GM19397 (cell line): Measurements from ENCODE around the gene PDE6G.

Experiments used
- ATAC-seq: cut with Tn5 transposase; IDR thresholded peaks from one replicate; pipeline ENCODE4 v1.9.1; 2021; ENCODE audit warnings: mild to moderate bottlenecking, moderate library complexity; ENCODE audit not compliant: unreplicated experiment

The PDE6G gene

GRCh38 chr17:81664051-81664470 lies 7.7 kb upstream of the PDE6G start:
- no peak for ATAC-seq

GRCh38 chr17:81662002-81662401 lies 5.7 kb upstream of the PDE6G start:
- no peak for ATAC-seq

- ATAC-seq, result no peak
Measured at GRCh38 chr17:81660441-81660840, 4.1 kb upstream of the PDE6G start.

GRCh38 chr17:81659038-81659437 lies 2.7 kb upstream of the PDE6G start:
- ATAC-seq, result no peak

GRCh38 chr17:81656835-81657234 lies 493 bp upstream of the PDE6G start:
- ATAC-seq, result no peak

DNA sequence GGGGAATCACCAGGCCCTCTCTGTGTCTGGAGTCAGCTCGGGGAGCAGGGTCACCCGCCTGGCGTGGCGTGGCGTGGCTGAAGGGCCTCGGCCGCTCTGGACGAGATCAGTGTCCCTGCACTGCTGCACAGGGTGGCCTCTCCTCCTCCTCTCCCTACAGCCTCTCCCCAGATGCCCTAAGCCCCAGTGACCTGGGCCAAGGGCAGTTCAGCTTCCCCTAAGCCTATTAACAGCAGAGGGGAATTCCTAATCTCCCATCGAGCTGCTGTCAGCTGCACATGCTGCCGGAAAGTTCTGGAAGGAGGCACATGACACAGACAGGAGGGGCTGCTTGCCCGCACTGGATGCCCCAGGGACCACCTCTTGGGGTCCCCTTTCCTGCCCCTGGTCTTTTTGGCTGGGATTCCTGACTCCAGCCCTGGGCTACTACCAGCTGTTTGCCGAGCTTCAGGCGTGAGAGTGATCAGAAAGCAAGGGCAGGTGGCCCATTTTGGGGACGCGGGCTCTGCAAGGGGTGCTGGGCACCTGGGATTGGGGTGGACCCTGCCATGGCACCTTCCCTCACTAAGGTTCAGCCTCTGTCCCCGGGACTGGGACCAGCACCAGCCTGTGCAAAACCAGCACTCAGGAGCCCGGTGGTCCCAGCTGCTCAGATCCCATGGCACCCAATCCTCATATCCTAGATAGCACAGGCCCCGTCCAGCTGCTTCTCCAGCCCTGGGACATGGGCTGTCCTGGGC lies 794 bp downstream of the PDE6G start:
- ATAC-seq, result no peak

DNA sequence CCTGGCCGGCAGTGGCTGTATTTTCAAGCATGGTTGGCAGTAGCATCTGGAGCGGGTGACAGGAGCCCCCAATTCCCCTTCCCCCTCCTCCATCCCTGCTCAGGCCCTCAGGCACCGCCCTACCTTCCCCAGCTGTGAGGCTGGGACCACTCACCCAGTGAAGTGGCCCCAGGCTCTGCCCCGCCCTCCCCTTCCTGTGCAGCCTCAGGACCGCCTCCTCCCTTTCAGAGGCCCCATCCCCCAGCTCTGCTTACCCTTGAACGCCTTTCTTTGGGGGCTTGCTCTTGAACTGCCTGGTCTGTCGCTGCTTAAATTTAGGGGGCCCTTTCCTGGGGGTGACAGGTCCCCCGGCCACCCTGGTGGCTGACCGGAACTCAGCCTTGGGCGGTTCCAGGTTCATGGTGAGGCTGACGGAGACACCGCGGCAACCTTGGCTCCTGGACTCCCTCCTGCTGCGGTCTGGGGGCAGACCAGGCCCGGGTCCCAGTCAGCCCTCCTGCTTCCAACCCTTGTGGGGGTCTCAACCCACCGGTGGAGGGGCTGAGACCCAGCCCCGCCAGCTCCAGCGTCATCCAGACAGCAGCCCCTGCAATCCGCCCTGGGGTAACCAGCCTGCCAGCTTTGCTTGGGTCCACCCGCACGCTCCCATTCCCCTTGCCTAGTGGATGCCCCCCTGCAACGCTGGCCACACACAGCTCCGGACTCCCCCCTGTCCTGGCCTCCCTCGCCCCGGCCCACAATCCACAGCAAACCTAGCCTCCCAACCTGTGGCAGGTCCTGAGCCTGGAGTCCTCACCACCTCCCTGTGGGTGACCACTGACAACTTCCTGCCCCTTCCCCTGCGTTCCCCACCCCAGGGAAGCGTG lies 3.2 kb downstream of the PDE6G start:
- ATAC-seq, result no peak

DNA sequence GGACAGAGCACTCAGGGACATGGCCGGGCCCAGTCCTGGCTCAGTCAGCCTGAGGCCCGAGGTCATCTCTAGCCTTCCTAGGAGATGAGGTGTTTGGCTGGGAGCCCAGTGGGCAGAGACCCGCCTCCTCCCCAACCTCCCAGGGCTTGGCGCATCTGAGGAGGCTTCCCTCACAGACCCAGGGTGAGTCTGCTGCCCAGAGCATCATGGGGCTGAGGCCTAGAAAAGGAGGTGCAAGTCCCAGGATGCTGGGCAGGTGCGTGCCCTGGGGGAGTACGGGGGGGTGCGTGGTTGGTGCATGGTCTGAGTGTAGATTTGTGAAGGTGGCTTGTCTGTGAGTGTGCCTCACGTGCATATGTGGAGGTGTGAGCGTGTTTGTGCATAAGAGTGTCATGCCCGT lies 4.7 kb downstream of the PDE6G start:
- no peak for ATAC-seq

GRCh38 chr17:81650951-81651350 lies 5.4 kb downstream of the PDE6G start:
- no peak for ATAC-seq

DNA sequence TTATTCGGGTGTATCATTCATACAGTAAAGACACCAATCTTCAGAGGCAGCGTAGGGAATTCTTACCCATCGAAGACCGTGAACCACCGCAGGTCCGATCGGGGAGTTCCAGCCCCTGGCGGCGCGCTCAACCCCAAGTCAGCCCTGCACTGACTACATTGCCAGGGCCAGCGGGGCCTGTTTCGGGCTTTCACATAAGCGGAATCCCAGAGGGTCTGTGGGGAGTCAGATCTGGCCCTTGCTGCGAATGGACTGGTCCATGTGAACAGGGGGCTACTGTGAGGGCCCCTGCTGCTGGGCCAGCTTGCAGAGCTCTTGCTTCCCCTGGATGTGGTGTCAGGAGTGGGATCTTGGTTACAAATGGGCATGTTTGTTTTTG lies 7.6 kb downstream of the PDE6G start:
- no peak for ATAC-seq

DNA sequence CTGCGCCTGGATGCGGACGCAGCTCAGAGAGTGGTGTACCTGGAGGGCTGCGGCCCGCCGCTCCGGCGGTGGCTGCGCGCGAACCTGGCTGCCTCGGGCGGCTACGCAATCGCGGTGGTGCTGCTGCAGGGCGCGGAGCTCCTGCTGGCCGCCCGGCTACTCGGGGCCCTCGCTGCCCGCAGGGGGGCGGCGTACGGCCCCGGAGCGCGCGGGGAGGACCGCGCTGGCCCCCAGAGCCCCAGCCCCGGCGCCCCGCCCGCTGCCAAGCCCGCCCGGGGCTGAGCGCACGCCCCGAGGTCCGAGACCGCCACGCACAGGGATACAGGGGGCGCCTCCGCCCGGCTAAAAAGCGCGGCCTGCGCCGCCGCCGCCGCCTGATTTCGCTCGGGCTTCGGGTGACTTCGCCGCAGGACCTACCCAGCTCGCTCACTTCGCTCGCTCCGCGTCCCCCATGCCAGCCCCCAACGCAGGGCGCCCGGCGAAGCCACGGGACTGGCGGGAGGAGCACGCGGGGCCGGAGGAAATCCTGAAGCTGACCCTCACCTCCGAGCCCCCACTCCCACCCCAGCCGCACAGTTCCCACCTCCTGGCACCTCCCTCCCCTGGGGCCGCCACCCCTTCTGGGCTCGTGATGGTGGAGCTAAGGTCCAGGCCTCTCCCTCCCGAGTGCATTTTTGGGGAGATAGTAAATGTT lies 8.2 kb downstream of the PDE6G start:
- ATAC-seq, result no peak

DNA sequence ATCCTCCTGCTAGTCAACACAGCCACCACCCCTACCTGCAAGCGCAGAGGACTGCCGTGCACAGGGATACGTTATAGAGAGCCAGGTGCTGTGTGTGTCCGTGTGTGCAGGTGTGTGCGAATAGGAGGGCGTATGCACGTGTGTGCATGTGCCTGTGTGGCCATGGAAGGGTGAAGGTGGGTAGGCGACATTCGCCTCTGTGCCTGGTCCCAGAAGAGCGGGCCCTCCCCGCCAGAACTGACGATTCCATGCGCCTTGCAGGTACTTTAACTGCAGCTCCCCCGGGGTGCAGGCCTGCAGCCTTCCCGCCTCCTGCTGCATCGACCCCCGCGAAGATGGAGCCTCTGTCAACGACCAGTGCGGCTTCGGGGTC lies 8.7 kb downstream of the PDE6G start:
- ATAC-seq, result no peak

DNA sequence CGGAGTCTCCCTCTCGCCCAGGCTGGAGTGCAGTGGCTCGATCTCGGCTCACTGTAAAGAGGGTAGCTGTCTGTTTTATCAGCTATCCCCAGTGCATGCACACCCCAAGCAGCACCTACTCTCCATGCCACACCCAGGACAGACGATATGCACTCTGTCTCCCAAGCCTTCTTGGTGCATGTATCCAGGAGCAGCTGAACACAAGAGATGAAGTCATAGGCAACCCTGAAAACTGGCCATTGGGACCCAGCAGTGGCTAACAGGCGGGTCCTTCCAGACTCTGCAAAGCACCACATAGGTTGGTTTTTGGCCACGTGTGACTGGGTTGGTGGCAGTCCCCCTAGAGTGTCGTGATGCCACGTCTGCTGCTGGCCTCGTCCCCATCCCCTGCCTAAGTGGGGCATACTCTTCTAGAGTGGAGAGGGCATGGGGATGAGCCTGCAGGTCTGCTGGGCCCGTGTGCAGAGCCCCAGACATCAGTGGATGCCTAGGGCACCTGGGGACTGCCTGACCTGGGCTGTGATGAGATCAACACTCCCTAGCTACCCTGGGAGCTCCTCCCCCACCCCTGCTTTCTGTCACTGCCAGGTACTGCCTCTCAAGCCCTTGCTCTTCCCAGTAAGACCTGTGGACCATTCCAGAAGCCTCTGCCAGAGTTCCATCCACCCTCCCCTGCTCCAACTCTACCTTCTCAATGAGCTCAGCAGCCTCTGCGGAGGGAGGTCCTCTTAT lies 9.3 kb downstream of the PDE6G start:
- ATAC-seq, result no peak

DNA sequence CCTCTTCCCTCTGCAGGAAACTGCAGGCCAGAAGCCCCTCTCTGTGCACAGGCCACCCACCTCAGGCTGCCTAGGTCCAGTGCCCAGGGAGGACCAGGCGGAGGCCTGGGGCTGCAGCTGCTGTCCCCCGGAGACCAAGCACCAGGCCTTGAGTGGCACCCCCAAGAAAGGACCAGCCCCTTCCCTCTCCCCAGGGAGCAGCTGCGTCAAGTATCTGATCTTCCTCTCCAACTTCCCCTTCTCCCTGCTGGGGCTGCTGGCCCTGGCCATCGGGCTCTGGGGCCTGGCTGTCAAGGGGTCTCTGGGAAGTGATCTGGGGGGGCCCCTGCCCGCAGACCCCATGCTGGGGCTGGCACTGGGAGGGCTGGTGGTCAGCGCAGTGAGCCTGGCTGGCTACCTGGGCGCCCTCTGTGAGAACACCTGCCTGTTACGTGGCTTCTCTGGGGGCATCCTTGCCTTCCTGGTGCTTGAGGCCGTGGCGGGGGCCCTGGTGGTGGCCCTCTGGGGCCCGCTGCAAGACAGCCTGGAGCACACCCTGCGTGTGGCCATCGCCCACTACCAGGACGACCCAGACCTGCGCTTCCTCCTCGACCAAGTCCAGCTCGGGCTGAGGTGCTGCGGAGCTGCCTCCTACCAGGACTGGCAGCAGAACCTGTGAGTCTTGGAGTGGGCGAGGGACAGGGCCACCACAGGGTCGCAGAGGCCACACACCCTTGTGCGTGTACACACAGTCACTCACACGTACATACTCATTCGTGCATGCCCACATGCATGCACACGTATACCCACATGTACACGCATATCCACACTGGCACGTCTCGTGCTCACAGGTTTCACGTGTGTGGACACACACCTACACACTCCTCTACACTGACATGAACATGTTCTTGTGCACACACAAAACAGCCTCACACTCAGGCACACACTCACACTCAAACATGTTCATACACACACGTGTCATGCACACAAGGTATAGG lies 11.1 kb downstream of the PDE6G start:
- no peak for ATAC-seq

DNA sequence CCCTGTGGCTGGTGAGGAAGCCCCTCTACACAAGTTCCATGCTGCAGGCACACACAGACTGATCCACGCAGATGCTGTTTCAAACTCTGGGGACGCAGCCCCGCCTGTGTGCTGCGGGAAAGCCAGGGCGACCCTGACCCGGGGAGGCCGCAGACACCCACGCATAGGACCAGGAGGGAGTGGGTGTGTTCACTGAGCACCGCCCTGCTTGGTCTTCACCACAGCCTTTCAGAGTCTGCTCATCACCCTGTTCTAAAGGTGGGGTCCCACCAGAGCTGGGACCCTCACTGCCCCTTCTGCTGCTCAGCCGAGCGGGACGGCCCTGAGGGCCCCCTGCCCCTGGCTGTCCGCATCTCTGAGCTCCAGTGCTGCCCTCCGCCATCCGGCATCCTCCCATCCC lies 11.8 kb downstream of the PDE6G start:
- no peak for ATAC-seq

- ATAC-seq, result no peak
Measured at GRCh38 chr17:81641825-81642489, 14.4 kb downstream of the PDE6G start.

DNA sequence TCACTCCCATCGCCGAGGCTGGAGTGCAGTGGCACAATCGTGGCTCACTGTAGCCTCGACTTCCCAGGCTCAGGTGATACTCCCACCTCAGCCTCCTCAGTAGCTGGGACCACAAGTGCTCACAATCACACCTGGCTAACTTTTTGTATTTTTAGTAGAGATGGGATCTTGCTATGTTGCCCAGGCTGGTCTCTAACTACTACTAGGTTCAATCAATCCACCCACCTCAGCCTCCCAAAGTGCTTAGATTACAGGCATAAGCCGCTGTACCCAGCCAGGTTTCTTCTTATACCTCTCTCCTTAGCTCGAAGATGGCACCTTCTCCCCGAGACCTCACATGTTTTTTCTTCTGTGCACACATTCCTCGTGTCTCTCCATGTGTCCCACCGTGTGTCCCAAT lies 16.3 kb downstream of the PDE6G start:
- ATAC-seq, result no peak

GRCh38 chr17:81638683-81639082 lies 17.7 kb downstream of the PDE6G start:
- no peak for ATAC-seq

GRCh38 chr17:81636505-81637288 lies 19.6 kb downstream of the PDE6G start, which contains the start of the genes NPLOC4 and TSPAN10:
TSS of gene NPLOC4 (minus strand) at chr17:81637112. CDS start at chr17:81636930, 182 bp downstream.
TSS of gene TSPAN10 (plus strand) at chr17:81637196. CDS start at chr17:81642413, 5,217 bp downstream.
- peak; percentile 90 for ATAC-seq
